ENCODE measurements around the gene WLS.

GRCh38 chr1:68093737-68094136, 138.6 kb downstream of the WLS start:
- TF ChIP-seq SMC3 (IDR thresholded peaks at IDR 0.05; ENCODE audit: borderline replicate concordance, low read length) = no peak
- TF ChIP-seq POLR2AphosphoS5 (IDR thresholded peaks at IDR 0.05; ENCODE audit: low read length) = no peak
- no peak for TF ChIP-seq CTCF (IDR thresholded peaks at IDR 0.05 in 2 of 3, conservative IDR thresholded peaks at IDR 0.05 in 1 of 3; ENCODE audit: control insufficient read depth in 2 of 3, extremely low read depth in 1 of 3, insufficient read depth in 1 of 3, low read depth in 3 of 3, low read length in 3 of 3)
- no peak for TF ChIP-seq SREBF2 (IDR thresholded peaks at IDR 0.05; ENCODE audit: low read length)
- TF ChIP-seq ZZZ3 (IDR thresholded peaks at IDR 0.05; ENCODE audit: control insufficient read depth, insufficient read length, low read depth) = no peak
- TF ChIP-seq NFYB (IDR thresholded peaks at IDR 0.05; ENCODE audit: insufficient read depth, low read depth, low read length) = no peak
- TF ChIP-seq KAT2A (conservative IDR thresholded peaks at IDR 0.05; ENCODE audit: control insufficient read depth, low read depth, low read length) = no peak
- TF ChIP-seq REST (IDR thresholded peaks at IDR 0.05; ENCODE audit: low read depth, low read length) = no peak
- TF ChIP-seq BRCA1 (IDR thresholded peaks at IDR 0.05; ENCODE audit: low read depth, low read length) = no peak
- TF ChIP-seq STAT1 (conservative IDR thresholded peaks at IDR 0.05) = no peak
- no peak for TF ChIP-seq ZNF687 (IDR thresholded peaks at IDR 0.05)
- no peak for TF ChIP-seq RAD51 (IDR thresholded peaks at IDR 0.05)

Data from GM12878 (cell line).